Measurements from ENCODE around the gene ACTC1.

ACTC1 gene

GRCh38 chr15:34755419-34755773 lies 40.0 kb downstream of the ACTC1 start:
- DNase-seq = no peak

GRCh38 chr15:34754674-34755418 lies 40.5 kb downstream of the ACTC1 start, which contains the start of gene GJD2:
Gene GJD2 (minus strand): TSS chr15:34754998. CDS start chr15:34754488, 510 bp downstream.
- DNase-seq = no peak

DNA sequence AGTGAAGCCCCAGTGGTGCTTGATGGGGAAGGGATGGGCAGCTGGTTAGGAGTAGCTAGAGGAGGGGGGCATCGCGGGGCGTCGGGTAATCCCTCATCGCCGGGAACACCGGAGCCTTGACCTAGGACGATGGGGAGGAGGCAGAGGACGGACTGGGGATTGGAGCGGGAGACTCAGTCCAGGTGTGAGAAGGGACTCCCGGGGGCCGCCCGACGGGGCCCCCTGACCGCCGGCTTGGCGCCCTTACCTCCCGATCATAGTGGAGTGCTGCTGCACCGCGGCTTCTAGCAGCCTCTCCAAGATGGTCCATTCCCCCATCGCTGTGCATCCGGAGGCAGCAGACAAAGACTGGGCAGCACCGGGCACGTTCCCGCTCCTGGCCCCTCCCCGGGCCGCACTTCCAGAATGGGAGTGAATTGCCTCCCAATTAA lies 41.2 kb downstream of the ACTC1 start:
- DNase-seq = no peak

DNA sequence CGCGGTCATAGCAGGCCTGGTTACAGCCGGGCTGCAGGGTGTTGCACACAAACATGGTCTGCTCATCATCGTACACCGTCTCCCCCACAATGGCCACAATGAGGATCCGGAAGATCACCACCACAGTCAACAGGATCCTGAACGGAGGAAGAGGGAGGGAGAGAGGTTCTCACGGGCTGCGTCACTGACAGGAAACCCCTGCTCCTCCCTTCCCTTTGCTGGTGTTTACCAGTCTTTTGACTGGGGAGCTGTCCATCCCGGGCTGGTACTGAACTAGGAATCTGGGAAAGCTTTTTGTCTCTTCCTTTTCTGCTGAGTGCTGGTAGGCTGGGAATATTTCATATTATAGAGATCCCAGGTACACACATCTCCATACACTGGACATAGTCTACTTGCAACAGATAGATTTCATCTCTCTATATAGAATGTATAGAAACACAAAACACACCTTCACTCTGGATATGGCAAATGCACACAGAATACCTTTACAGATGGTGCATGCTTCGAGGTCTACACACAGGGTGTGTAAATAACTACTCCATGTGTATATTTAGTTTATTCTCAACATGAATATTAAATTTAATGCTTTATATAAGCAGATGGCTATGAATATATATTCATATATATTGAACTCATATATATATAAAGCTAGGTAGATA lies 42.0 kb downstream of the ACTC1 start:
- DNase-seq = peak; percentile 35

DNA sequence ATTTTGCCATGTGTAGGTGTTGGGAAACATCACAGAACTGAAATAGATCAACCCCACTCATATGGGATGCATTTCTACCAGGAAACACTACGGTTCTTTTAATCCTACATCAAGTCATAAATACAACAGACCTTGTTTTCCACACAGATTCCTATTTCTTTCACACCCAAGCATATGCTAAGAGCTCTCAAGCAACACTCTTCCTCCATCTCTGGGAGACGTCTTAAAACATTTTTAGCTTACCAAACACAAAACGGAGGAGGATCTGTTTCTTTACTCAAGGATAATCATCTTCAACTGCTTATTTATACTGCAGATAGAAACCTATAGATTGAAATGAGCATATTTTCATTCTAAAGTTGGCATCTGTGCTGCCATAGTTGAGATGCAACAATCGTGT lies 45.7 kb downstream of the ACTC1 start:
- DNase-seq = no peak
